GM23248 (cell line): ENCODE results near the gene UBE2E3.

Experiments used
- EZH2 ChIP-seq: fragments of 200-600 bp; sonication (generic); IDR thresholded peaks from 2 replicates; pipeline ENCODE4 v1.6.1; 2018; ENCODE audit warnings: antibody characterized with exemption, mild to moderate bottlenecking; ENCODE audit not compliant: insufficient read depth, poor library complexity, severe bottlenecking
- EZH2phosphoT487 ChIP-seq: fragments of 200-600 bp; sonication (generic); IDR thresholded peaks from 2 replicates; pipeline ENCODE4 v1.6.1; 2018; ENCODE audit warnings: antibody characterized with exemption, moderate library complexity, mild to moderate bottlenecking, low read depth; ENCODE audit not compliant: insufficient read depth

DNA sequence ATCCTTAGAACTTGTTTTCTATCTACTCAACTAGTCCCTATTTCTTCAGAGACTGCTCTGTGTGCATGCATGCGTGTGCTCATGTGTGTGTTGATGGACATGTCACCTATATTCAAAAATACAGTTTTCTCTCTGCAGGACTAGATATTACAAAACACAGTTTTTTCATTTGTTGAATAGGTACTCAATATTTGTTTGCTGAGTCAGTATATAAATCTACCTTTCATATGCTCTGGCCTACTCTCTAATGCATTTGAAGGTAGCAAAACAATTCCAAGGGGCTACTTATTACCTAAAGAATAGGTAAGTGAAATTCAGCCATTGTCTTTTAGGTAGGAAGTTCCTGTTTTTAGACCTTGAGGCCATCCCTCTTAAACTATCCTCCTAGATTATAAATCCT lies 8.6 kb upstream of the UBE2E3 start:
- TF ChIP-seq EZH2 (no peak), EZH2phosphoT487 (no peak)
